GM12891 (cell line): ENCODE measurements around the gene NAALADL2.

ENCODE experiments used
- POLR2A ChIP-seq: IDR thresholded peaks from 2 replicates; pipeline ENCODE4 v1.6.1; 2011; ENCODE audit warnings: low read depth, low read length, control low read depth
- POLR2AphosphoS5 ChIP-seq: IDR thresholded peaks from 2 replicates; pipeline ENCODE4 v1.6.1; 2011; ENCODE audit warnings: low read depth, low read length, control low read depth
- SPI1 ChIP-seq: IDR thresholded peaks from 2 replicates; pipeline ENCODE4 v1.6.1; 2011; ENCODE audit warnings: low read depth, low read length, control low read depth
- TAF1 ChIP-seq: IDR thresholded peaks from 2 replicates; pipeline ENCODE4 v1.6.1; 2011; ENCODE audit warnings: low read depth, low read length, control low read depth

GRCh38 chr3:175741951-175742350 lies 882.8 kb downstream of the NAALADL2 start:
- TF ChIP-seq TAF1: no peak
- no peak for TF ChIP-seq POLR2A
- no peak for TF ChIP-seq POLR2AphosphoS5
- no peak for TF ChIP-seq SPI1
